ENCODE results near the gene HBS1L.

DNA sequence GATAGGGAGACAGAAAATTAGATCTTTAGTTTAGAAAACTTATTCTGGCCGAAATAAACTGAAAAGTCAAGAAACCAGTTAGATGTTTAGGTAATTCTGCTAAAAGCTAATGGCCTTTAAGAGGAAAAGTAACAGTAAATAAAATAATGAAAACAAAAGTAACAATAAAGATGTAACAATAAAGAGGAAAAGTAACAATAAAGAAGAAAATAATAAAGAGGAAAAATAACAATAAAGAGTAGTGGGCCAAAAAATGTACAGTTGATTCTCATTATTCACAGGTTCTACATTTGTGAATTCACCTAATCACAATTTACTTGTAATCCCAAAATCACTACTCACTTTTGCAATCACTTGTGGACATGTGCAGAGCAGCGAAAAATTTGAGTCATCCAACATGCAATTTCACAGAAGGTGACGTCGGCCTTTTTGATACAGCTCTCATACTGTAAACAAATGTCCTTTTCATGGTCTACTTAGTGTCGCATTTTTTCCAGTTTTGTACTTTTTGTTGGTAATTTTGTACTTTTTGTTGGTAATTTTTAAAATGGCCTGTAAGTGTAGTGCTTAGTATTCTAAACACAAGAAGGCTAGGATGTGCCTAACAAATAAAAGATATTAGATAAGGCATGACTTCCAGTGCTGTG, 24.0 kb downstream of the HBS1L start:
- TF ChIP-seq, protein P1, sequence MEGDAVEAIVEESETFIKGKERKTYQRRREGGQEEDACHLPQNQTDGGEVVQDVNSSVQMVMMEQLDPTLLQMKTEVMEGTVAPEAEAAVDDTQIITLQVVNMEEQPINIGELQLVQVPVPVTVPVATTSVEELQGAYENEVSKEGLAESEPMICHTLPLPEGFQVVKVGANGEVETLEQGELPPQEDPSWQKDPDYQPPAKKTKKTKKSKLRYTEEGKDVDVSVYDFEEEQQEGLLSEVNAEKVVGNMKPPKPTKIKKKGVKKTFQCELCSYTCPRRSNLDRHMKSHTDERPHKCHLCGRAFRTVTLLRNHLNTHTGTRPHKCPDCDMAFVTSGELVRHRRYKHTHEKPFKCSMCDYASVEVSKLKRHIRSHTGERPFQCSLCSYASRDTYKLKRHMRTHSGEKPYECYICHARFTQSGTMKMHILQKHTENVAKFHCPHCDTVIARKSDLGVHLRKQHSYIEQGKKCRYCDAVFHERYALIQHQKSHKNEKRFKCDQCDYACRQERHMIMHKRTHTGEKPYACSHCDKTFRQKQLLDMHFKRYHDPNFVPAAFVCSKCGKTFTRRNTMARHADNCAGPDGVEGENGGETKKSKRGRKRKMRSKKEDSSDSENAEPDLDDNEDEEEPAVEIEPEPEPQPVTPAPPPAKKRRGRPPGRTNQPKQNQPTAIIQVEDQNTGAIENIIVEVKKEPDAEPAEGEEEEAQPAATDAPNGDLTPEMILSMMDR (IDR thresholded peaks at IDR 0.05) = no peak
- no peak for TF ChIP-seq EP300 (IDR thresholded peaks at IDR 0.05)
- no peak for TF ChIP-seq POLR2A (IDR thresholded peaks at IDR 0.05)

Data from tibial nerve (tissue), 4 donors.